ENCODE data around the gene SPHK2.

DNA sequence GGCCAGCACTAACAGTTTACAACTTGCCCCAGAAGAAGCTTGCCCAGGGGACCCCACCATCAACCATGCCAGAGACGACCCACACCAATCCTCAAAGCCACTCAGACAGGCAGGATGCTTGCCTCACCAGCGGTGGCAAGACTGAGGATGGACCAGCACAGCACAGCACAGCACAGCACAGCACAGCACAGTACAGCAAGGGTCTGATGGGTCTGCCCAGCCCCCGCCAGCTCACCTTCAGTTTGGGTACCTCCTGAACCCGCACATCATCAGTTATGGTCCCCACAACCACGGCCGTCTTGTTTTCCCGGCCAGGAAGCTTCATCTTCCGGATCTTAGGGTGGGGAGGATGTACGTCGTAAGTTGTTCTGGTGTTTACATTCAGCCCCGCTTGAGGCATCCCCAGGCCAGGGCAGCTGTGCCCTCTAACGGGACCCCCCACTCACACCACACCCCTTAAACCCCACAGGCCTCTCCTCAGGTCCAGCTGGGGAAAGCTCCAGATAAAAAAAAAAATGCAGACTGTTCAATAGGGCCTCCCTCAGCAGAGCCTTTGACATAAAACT, 2.7 kb upstream of the SPHK2 start:
- TF ChIP-seq ZNF274 (IDR thresholded peaks at IDR 0.05; ENCODE audit: low read depth, low read length) (no peak), JUND (IDR thresholded peaks at IDR 0.05) (no peak), YY1 (IDR thresholded peaks at IDR 0.05; ENCODE audit: extremely low read depth, insufficient replicate concordance, low read depth, low read length) (no peak), POLR2A (IDR thresholded peaks at IDR 0.05; ENCODE audit: borderline replicate concordance, extremely low read depth, insufficient read depth, insufficient read length) (no peak)
- TF ChIP-seq, protein P1, sequence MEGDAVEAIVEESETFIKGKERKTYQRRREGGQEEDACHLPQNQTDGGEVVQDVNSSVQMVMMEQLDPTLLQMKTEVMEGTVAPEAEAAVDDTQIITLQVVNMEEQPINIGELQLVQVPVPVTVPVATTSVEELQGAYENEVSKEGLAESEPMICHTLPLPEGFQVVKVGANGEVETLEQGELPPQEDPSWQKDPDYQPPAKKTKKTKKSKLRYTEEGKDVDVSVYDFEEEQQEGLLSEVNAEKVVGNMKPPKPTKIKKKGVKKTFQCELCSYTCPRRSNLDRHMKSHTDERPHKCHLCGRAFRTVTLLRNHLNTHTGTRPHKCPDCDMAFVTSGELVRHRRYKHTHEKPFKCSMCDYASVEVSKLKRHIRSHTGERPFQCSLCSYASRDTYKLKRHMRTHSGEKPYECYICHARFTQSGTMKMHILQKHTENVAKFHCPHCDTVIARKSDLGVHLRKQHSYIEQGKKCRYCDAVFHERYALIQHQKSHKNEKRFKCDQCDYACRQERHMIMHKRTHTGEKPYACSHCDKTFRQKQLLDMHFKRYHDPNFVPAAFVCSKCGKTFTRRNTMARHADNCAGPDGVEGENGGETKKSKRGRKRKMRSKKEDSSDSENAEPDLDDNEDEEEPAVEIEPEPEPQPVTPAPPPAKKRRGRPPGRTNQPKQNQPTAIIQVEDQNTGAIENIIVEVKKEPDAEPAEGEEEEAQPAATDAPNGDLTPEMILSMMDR (IDR thresholded peaks at IDR 0.05 in 2 of 3, conservative IDR thresholded peaks at IDR 0.05 in 1 of 3; ENCODE audit: borderline replicate concordance in 1 of 3, insufficient read depth in 1 of 3, low read depth in 2 of 3, low read length in 2 of 3), result no peak
- TF ChIP-seq, protein P2, sequence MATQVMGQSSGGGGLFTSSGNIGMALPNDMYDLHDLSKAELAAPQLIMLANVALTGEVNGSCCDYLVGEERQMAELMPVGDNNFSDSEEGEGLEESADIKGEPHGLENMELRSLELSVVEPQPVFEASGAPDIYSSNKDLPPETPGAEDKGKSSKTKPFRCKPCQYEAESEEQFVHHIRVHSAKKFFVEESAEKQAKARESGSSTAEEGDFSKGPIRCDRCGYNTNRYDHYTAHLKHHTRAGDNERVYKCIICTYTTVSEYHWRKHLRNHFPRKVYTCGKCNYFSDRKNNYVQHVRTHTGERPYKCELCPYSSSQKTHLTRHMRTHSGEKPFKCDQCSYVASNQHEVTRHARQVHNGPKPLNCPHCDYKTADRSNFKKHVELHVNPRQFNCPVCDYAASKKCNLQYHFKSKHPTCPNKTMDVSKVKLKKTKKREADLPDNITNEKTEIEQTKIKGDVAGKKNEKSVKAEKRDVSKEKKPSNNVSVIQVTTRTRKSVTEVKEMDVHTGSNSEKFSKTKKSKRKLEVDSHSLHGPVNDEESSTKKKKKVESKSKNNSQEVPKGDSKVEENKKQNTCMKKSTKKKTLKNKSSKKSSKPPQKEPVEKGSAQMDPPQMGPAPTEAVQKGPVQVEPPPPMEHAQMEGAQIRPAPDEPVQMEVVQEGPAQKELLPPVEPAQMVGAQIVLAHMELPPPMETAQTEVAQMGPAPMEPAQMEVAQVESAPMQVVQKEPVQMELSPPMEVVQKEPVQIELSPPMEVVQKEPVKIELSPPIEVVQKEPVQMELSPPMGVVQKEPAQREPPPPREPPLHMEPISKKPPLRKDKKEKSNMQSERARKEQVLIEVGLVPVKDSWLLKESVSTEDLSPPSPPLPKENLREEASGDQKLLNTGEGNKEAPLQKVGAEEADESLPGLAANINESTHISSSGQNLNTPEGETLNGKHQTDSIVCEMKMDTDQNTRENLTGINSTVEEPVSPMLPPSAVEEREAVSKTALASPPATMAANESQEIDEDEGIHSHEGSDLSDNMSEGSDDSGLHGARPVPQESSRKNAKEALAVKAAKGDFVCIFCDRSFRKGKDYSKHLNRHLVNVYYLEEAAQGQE (IDR thresholded peaks at IDR 0.05; ENCODE audit: low read depth), result no peak
